Measurements from ENCODE around the gene STK11IP.

GRCh38 chr2:219573166-219573565 lies 24.5 kb upstream of the STK11IP start:
- TF ChIP-seq CTCF (IDR thresholded peaks at IDR 0.05) = no peak
- no peak for TF ChIP-seq NFE2L1 (CRISPR knock-in tag; IDR thresholded peaks at IDR 0.05)
- no peak for TF ChIP-seq RELA (CRISPR knock-in tag; IDR thresholded peaks at IDR 0.05; ENCODE audit: borderline replicate concordance)
- TF ChIP-seq ZNF317 (CRISPR knock-in tag; IDR thresholded peaks at IDR 0.05; ENCODE audit: borderline replicate concordance, low read depth) = no peak
- no peak for TF ChIP-seq ELF4 (CRISPR knock-in tag; IDR thresholded peaks at IDR 0.05; ENCODE audit: low read depth)
- TF ChIP-seq ZNF281 (CRISPR knock-in tag; IDR thresholded peaks at IDR 0.05) = no peak
- TF ChIP-seq USF2 (CRISPR knock-in tag; IDR thresholded peaks at IDR 0.05) = no peak
- no peak for TF ChIP-seq PRRX2 (CRISPR knock-in tag; IDR thresholded peaks at IDR 0.05)
- TF ChIP-seq NFYB (CRISPR knock-in tag; conservative IDR thresholded peaks at IDR 0.05; ENCODE audit: low read depth) = no peak
- TF ChIP-seq ZNF512 (CRISPR knock-in tag; IDR thresholded peaks at IDR 0.05; ENCODE audit: borderline replicate concordance) = no peak
